Kidney (tissue), 14 donors: Measurements from ENCODE around the gene LMNTD1. TPM values are rescaled to one million over a fixed set of nuclear protein-coding genes. Genes with fewer than 3 reads are reported as not detected.

Experiments
- DNase-seq, 5 donors: peaks; one replicate each; pipeline ENCODE4 v3.0.0-alpha.2; 2013 to 2020
- FAIRE-seq: peaks from 2 replicates; lab custom pipeline; 2012; peaks lifted over from hg19 to GRCh38; lab: Jason Lieb, UNC
- H3K27ac ChIP-seq, 2 donors: one replicate each; pipeline ENCODE4 v1.7.0; 2013; ENCODE audit warnings: low read depth in 2 of 2, low read length in 2 of 2, inconsistent platforms in 1 of 2
- H3K27me3 ChIP-seq: one replicate; pipeline ENCODE4 v1.7.1; 2013; ENCODE audit warnings: low read length, inconsistent platforms; ENCODE audit not compliant: control insufficient read depth, insufficient read depth
- H3K36me3 ChIP-seq, 3 donors: one replicate each; pipeline versions ENCODE4 v1.7.0 to v1.7.1; 2013; ENCODE audit warnings: low read length in 3 of 3, control low read depth in 1 of 3, inconsistent platforms in 1 of 3; ENCODE audit not compliant: insufficient read depth in 3 of 3, control insufficient read depth in 2 of 3
- H3K4me1 ChIP-seq, 3 donors: one replicate each; pipeline versions ENCODE4 v1.7.0 to v1.7.1; 2013; ENCODE audit warnings: low read length in 3 of 3, inconsistent platforms in 1 of 3, low read depth in 1 of 3; ENCODE audit not compliant: control insufficient read depth in 2 of 3, insufficient read depth in 2 of 3
- H3K4me3 ChIP-seq, 3 donors: one replicate each; pipeline versions ENCODE4 v1.7.0 to v1.8.1; 2013; ENCODE audit warnings: low read length in 3 of 3, control low read depth in 1 of 3, inconsistent platforms in 1 of 3
- H3K9ac ChIP-seq, 3 donors: one replicate each; pipeline versions ENCODE4 v1.7.0 to v1.7.1; 2013; ENCODE audit warnings: low read length in 3 of 3, control low read depth in 1 of 3, inconsistent platforms in 1 of 3
- H3K9me3 ChIP-seq, 3 donors: one replicate each; pipeline versions ENCODE4 v1.7.0 to v1.7.1; 2013; ENCODE audit warnings: low read length in 3 of 3, control low read depth in 1 of 3, inconsistent platforms in 1 of 3; ENCODE audit not compliant: control insufficient read depth in 2 of 3, insufficient read depth in 1 of 3
- intact Hi-C: fragments of 100-400 bp; cut with DNase I; formaldehyde crosslinking; loops from one replicate; pipeline ENCODE4 v1.11.1; 2022
- polyA plus RNA-seq: library from polyadenylated mRNA; stranded (reverse); fragments of 350-450 nt; fragmentation: Illumina TruSeq; extraction: RNeasy Lipid Tissue Mini Kit (QIAGEN cat#74804); gene quantifications from one replicate; pipeline ENCODE4 v1.2.3, GENCODE V29; 2014; ENCODE audit warnings: low read depth, low replicate concordance; ENCODE audit not compliant: insufficient read depth
- total RNA-seq: library from RNA; stranded (reverse); fragmentation: NEBNext Ultra II Directional; extraction: Animal tissue kit (Norgen Biotek cat#: 25700); gene quantifications from one replicate; pipeline ENCODE4 v1.2.1, GENCODE V29; 2021
- TF ChIP-seq, protein P1 (sequence below): IDR thresholded peaks from 3 replicates; pipeline ENCODE4 v1.5.1; 2012; ENCODE audit warnings: mild to moderate bottlenecking, moderate library complexity, borderline replicate concordance; ENCODE audit not compliant: insufficient read depth; ENCODE audit errors: extremely low read depth
- donor health status: control.
- donor health status: control.
- donor health status: control.
- donor health status: control.
- donor health status: control.
- donor health status: DM: yes; HTN: yes; CAD: no.
- donor health status: Normal renal cell carcinoma (clear cell type).

Gene LMNTD1
- total and polyA plus RNA-seq, 2 donors from 2014 or later = not detected

DNA sequence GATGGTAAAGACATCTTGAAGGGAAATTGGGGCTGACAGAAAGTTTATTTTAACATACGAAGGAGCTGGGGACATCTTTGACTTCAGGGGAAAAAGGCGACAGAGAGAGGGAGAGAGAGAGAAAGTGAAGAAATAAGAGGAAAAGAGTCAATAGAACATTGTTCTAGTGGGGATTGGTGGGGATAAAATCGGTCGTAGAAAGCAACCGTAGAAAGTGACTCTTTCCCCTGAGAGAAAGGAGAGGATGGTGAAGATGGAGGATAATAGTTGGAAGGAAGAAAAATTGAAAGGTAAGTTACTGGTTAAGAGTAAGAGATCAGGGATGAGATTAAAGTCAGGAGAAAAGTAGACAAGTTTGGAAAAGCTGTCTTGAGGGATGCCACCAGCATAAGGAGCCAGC is 75.9 kb downstream of the LMNTD1 start:
- DNase-seq = no peak
- H3K36me3 ChIP-seq = no peaks in the 10 kb centered on the region
- TF ChIP-seq, protein P1, sequence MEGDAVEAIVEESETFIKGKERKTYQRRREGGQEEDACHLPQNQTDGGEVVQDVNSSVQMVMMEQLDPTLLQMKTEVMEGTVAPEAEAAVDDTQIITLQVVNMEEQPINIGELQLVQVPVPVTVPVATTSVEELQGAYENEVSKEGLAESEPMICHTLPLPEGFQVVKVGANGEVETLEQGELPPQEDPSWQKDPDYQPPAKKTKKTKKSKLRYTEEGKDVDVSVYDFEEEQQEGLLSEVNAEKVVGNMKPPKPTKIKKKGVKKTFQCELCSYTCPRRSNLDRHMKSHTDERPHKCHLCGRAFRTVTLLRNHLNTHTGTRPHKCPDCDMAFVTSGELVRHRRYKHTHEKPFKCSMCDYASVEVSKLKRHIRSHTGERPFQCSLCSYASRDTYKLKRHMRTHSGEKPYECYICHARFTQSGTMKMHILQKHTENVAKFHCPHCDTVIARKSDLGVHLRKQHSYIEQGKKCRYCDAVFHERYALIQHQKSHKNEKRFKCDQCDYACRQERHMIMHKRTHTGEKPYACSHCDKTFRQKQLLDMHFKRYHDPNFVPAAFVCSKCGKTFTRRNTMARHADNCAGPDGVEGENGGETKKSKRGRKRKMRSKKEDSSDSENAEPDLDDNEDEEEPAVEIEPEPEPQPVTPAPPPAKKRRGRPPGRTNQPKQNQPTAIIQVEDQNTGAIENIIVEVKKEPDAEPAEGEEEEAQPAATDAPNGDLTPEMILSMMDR = no peak
- H3K27me3 ChIP-seq = no peaks in the 10 kb centered on the region
- no peak for FAIRE-seq
- H3K27ac ChIP-seq = no peak overlapping the region
- no peaks in the 10 kb centered on the region for H3K4me1 ChIP-seq
- H3K9ac ChIP-seq = no peak overlapping the region
- H3K4me3 ChIP-seq = no peak overlapping the region
- H3K9me3 ChIP-seq = no peaks in the 10 kb centered on the region
- intact Hi-C loops = no loop called here

DNA sequence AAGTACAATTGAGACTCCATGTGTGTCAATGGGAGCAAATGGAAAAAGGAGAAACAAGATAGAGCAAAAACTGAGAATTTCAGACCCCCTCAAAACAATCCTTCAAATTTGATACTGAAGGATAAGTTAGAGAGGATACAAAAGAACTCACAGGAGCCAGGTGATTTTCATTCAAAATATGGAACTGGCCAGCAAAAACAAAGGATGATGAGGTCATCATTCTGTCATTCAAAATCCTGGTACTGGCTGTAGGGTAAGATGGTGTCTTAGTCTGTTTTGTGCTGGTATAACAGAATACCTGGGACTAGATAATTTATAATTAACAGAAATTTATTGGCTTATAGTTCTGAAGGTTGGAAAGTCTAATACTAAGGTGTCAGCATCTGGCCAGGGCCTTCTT is 80.6 kb downstream of the LMNTD1 start:
- intact Hi-C loops = no loop called here
- no peaks in the 10 kb centered on the region for H3K36me3 ChIP-seq
- H3K27ac ChIP-seq = no peak overlapping the region
- H3K9ac ChIP-seq = no peak overlapping the region
- no peaks in the 10 kb centered on the region for H3K4me1 ChIP-seq
- H3K27me3 ChIP-seq = no peaks in the 10 kb centered on the region
- DNase-seq = no peak
- no peak for FAIRE-seq
- no peak overlapping the region for H3K4me3 ChIP-seq
- TF ChIP-seq, protein P1 = no peak
- no peaks in the 10 kb centered on the region for H3K9me3 ChIP-seq

DNA sequence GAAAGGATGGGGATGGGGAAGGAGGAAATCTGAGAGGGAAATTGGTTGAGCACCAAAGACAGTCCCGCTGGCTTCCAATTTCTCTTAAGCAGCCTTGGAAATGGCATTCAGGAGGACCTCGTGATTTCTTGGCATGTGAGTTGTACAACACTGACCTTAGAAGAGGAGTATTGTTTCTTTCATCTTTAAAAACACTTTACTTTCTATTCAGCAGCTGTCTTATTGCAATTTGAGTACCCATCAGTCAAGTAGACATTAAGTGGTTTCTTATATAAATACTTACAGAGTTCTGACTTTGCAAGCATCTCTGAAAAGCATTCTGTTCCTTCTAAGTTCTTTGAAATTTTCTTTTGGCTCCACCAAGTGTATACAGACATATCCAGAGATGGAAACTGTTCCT is 83.2 kb downstream of the LMNTD1 start:
- TF ChIP-seq, protein P1 = no peak
- Histone ChIP-seq H3K9me3 (no peaks in the 10 kb centered on the region), H3K27me3 (no peaks in the 10 kb centered on the region), H3K36me3 (no peaks in the 10 kb centered on the region), H3K9ac (no peak overlapping the region), H3K4me3 (no peak overlapping the region), H3K27ac (no peak overlapping the region), H3K4me1 (no peaks in the 10 kb centered on the region)
- DNase-seq (peak in 2 of 5 donors; percentile 26 to 33), FAIRE-seq (no peak)
- intact Hi-C loops = no loop called here

DNA sequence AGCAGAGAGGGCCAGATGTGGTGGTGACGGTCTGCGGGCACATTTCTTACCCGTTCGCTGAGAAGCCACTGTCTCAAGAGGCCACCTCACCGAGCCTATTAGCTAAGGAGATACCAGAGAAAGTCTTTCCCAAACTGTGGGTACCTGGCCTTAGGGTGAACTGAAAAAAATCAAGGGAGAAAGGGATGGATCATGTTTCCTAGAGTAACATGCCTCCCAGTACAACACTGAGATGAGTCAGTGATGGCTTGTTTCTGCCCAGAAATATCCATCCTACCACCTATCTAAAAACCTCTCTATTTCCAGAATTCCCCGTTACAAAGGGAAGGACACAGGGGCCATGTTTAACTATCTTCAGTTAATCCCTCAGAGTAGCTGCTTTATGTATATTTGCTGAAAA is 83.7 kb downstream of the LMNTD1 start:
- TF ChIP-seq, protein P1 = no peak
- FAIRE-seq (no peak), DNase-seq (no peak)
- Histone ChIP-seq H3K27ac (no peak overlapping the region), H3K4me1 (no peaks in the 10 kb centered on the region), H3K27me3 (no peaks in the 10 kb centered on the region), H3K36me3 (no peaks in the 10 kb centered on the region), H3K4me3 (no peak overlapping the region), H3K9me3 (no peaks in the 10 kb centered on the region), H3K9ac (no peak overlapping the region)
- intact Hi-C loops = no loop called here
